ENCODE results near the gene KATNIP.

KATNIP gene

GRCh38 chr16:27572711-27573110 lies 22.8 kb downstream of the KATNIP start:
- TF ChIP-seq CTCF (IDR thresholded peaks at IDR 0.05; ENCODE audit: borderline replicate concordance, insufficient read depth, low read depth, low read length) = no peak
- no peak overlapping the region for H3K4me3 ChIP-seq (ENCODE audit: low read depth, low read length)

- TF ChIP-seq CTCF (IDR thresholded peaks at IDR 0.05; ENCODE audit: borderline replicate concordance, insufficient read depth, low read depth, low read length) = no peak
- H3K4me3 ChIP-seq (ENCODE audit: low read depth, low read length) = no peak overlapping the region
Observed at GRCh38 chr16:27576729-27577128, 26.8 kb downstream of the KATNIP start.

GRCh38 chr16:27579087-27579980 lies 29.4 kb downstream of the KATNIP start:
- H3K4me3 ChIP-seq (ENCODE audit: low read depth, low read length) = no peak overlapping the region
- TF ChIP-seq CTCF (IDR thresholded peaks at IDR 0.05; ENCODE audit: borderline replicate concordance, insufficient read depth, low read depth, low read length) = no peak

- H3K4me3 ChIP-seq (ENCODE audit: low read depth, low read length) = no peak overlapping the region
- no peak for TF ChIP-seq CTCF (IDR thresholded peaks at IDR 0.05; ENCODE audit: borderline replicate concordance, insufficient read depth, low read depth, low read length)
Observed at GRCh38 chr16:27582883-27583282, 32.9 kb downstream of the KATNIP start.

GRCh38 chr16:27583634-27584033 lies 33.7 kb downstream of the KATNIP start:
- no peak for TF ChIP-seq CTCF (IDR thresholded peaks at IDR 0.05; ENCODE audit: borderline replicate concordance, insufficient read depth, low read depth, low read length)
- H3K4me3 ChIP-seq (ENCODE audit: low read depth, low read length) = no peak overlapping the region

GRCh38 chr16:27585200-27585599 lies 35.3 kb downstream of the KATNIP start:
- no peak for TF ChIP-seq CTCF (IDR thresholded peaks at IDR 0.05; ENCODE audit: borderline replicate concordance, insufficient read depth, low read depth, low read length)

GRCh38 chr16:27586711-27587110 lies 36.8 kb downstream of the KATNIP start:
- H3K4me3 ChIP-seq (ENCODE audit: low read depth, low read length) = no peak overlapping the region
- no peak for TF ChIP-seq CTCF (IDR thresholded peaks at IDR 0.05; ENCODE audit: borderline replicate concordance, insufficient read depth, low read depth, low read length)

More at GRCh38 chr16:27585200-27585599, 35.3 kb downstream of the KATNIP start:
- no peak overlapping the region for H3K4me3 ChIP-seq (ENCODE audit: low read depth, low read length)

All from GM12875 (cell line).